Endothelial cell (in vitro differentiated cells): ENCODE data around the gene CEP95. TPM values are rescaled to one million over a fixed set of nuclear protein-coding genes. Genes with fewer than 3 reads are reported as not detected.
"Not testable (repeated sequence)": the region's sequence is repeated elsewhere in the genome, so short reads cannot be mapped to it uniquely, and the experiment has no call there.

Source experiments
- DNase-seq: peaks from one replicate; pipeline ENCODE4 v3.0.0; 2021; ENCODE audit warnings: low spot score
- H3K27ac Mint-ChIP-seq: one replicate; pipeline ENCODE4 v1.8.0; 2021; ENCODE audit warnings: mixed read lengths, inconsistent platforms; ENCODE audit not compliant: unreplicated experiment
- H3K27me3 Mint-ChIP-seq: one replicate; pipeline ENCODE4 v1.8.0; 2021; ENCODE audit warnings: mild to moderate bottlenecking, moderate library complexity, mixed read lengths, inconsistent platforms; ENCODE audit not compliant: unreplicated experiment
- H3K36me3 Mint-ChIP-seq: one replicate; pipeline ENCODE4 v1.8.0; 2021; ENCODE audit warnings: mild to moderate bottlenecking, low read depth, mixed read lengths, inconsistent platforms; ENCODE audit not compliant: unreplicated experiment
- H3K4me1 Mint-ChIP-seq: one replicate; pipeline ENCODE4 v1.8.0; 2021; ENCODE audit warnings: mild to moderate bottlenecking, mixed read lengths, inconsistent platforms; ENCODE audit not compliant: unreplicated experiment
- H3K4me3 Mint-ChIP-seq: one replicate; pipeline ENCODE4 v1.8.0; 2021; ENCODE audit warnings: mild to moderate bottlenecking, mixed read lengths, inconsistent platforms; ENCODE audit not compliant: unreplicated experiment
- H3K9me3 Mint-ChIP-seq: one replicate; pipeline ENCODE4 v1.8.0; 2021; ENCODE audit warnings: mixed read lengths, inconsistent platforms; ENCODE audit not compliant: unreplicated experiment
- CTCF ChIP-seq: fragments of 200-600 bp; sonication (generic); IDR thresholded peaks from one replicate; pipeline ENCODE4 v1.5.0; 2021; ENCODE audit warnings: antibody characterized with exemption; ENCODE audit not compliant: unreplicated experiment
- total RNA-seq: library from RNA; stranded (reverse); fragmentation: NEBNext Ultra II Directional; extraction: Animal tissue kit (Norgen Biotek cat#: 25700); gene quantifications from one replicate; pipeline ENCODE4 v1.2.1, GENCODE V29; 2021; ENCODE audit not compliant: unreplicated experiment

The CEP95 gene
- total RNA-seq, 1 donor from 2014 or later: 47.8 TPM

- Mint-ChIP-seq H3K27me3 (peaks cover 1% of the 10 kb centered on the region), H3K27ac (no peak overlapping the region), H3K9me3 (no peaks in the 10 kb centered on the region), H3K36me3 (peaks cover 25% of the 10 kb centered on the region), H3K4me3 (no peak overlapping the region), H3K4me1 (no peaks in the 10 kb centered on the region)
- DNase-seq: no peak
- no peak for TF ChIP-seq CTCF
Observed at GRCh38 chr17:64488301-64488700, 18.5 kb upstream of the CEP95 start.

GRCh38 chr17:64491034-64491860, 15.5 kb upstream of the CEP95 start:
- TF ChIP-seq CTCF: peak; percentile 66
- DNase-seq: peak; percentile 49
- peaks cover 4% of the 10 kb centered on the region for H3K27me3 Mint-ChIP-seq
- H3K27ac Mint-ChIP-seq: no peak overlapping the region
- H3K4me3 Mint-ChIP-seq: no peak overlapping the region
- peaks cover 21% of the 10 kb centered on the region for H3K36me3 Mint-ChIP-seq
- H3K4me1 Mint-ChIP-seq: peaks cover 8% of the 10 kb centered on the region
- H3K9me3 Mint-ChIP-seq: no peaks in the 10 kb centered on the region

- peaks cover 21% of the 10 kb centered on the region for H3K36me3 Mint-ChIP-seq
- no peak for DNase-seq
- H3K27ac Mint-ChIP-seq: no peak overlapping the region
- H3K9me3 Mint-ChIP-seq: no peaks in the 10 kb centered on the region
- peaks cover 7% of the 10 kb centered on the region for H3K27me3 Mint-ChIP-seq
- H3K4me1 Mint-ChIP-seq: peaks cover 13% of the 10 kb centered on the region
- no peak for TF ChIP-seq CTCF
- no peak overlapping the region for H3K4me3 Mint-ChIP-seq
Observed at GRCh38 chr17:64491994-64492393, 14.8 kb upstream of the CEP95 start.

- H3K27ac Mint-ChIP-seq: no peak overlapping the region
- no peak overlapping the region for H3K4me3 Mint-ChIP-seq
- peaks cover 10% of the 10 kb centered on the region for H3K27me3 Mint-ChIP-seq
- TF ChIP-seq CTCF: peak; percentile 76
- peaks cover 23% of the 10 kb centered on the region for H3K36me3 Mint-ChIP-seq
- no peak for DNase-seq
- H3K9me3 Mint-ChIP-seq: no peaks in the 10 kb centered on the region
- peaks cover 18% of the 10 kb centered on the region for H3K4me1 Mint-ChIP-seq
Observed at GRCh38 chr17:64492481-64493109, 14.2 kb upstream of the CEP95 start.

GRCh38 chr17:64494121-64494520, 12.7 kb upstream of the CEP95 start:
- TF ChIP-seq CTCF: no peak
- Mint-ChIP-seq H3K4me1 (peaks cover 28% of the 10 kb centered on the region), H3K27me3 (peaks cover 10% of the 10 kb centered on the region), H3K36me3 (peaks cover 35% of the 10 kb centered on the region), H3K4me3 (no peak overlapping the region), H3K27ac (no peak overlapping the region), H3K9me3 (no peaks in the 10 kb centered on the region)
- no peak for DNase-seq

- Mint-ChIP-seq H3K27me3 (peaks cover 14% of the 10 kb centered on the region), H3K36me3 (peaks cover 44% of the 10 kb centered on the region), H3K4me1 (peaks cover 37% of the 10 kb centered on the region)
- not testable (repeated sequence) for DNase-seq, H3K9me3 Mint-ChIP-seq, H3K27ac Mint-ChIP-seq, H3K4me3 Mint-ChIP-seq
Observed at GRCh38 chr17:64495300-64495699, 11.5 kb upstream of the CEP95 start.
